ENCODE data around the gene GUCY2C. TPM values are rescaled to one million over a fixed set of nuclear protein-coding genes. Genes with fewer than 3 reads are reported as not detected.
A peak's percentile ranks its signal among the peaks of the same experiment; 100 is the strongest.

Gene GUCY2C
- total RNA-seq, 1 donor from 2014 or later: 0.22 TPM

GRCh38 chr12:14619741-14620501 is 76.5 kb downstream of the GUCY2C start:
- peaks cover 3% of the 10 kb centered on the region for H3K9me3 Mint-ChIP-seq
- ChIA-PET POLR2A (interaction anchor here (0.6 to 1.2 kb wide), 4 partner anchors 9 to 183 kb away, joined by 3 to 4 read pairs (median 4); no protein-coding TSS in a partner anchor), CTCF (interaction anchor here (1.2 to 2.8 kb wide), 7 partner anchors 7 to 434 kb away, joined by 3 to 15 read pairs (median 9); partner anchors contain the start of gene ATF7IP)
- TF ChIP-seq CTCF (IDR thresholded peaks at IDR 0.05): no peak
- H3K36me3 Mint-ChIP-seq (ENCODE audit: low read depth): no peaks in the 10 kb centered on the region
- ATAC-seq (ENCODE audit: low read depth) (peak; percentile 51), DNase-seq (no peak)
- H3K4me1 Mint-ChIP-seq: peaks cover 38% of the 10 kb centered on the region
- intact Hi-C loops (cut with micrococcal nuclease): loop anchor here (1.0 to 10.0 kb wide), 4 partner anchors 45 to 1515 kb away; partner anchors contain the start of gene GSG1
- no peak overlapping the region for H3K4me3 Mint-ChIP-seq
- peak overlapping the region; percentile 9 for H3K27ac Mint-ChIP-seq
- no peaks in the 10 kb centered on the region for H3K27me3 Mint-ChIP-seq

DNA sequence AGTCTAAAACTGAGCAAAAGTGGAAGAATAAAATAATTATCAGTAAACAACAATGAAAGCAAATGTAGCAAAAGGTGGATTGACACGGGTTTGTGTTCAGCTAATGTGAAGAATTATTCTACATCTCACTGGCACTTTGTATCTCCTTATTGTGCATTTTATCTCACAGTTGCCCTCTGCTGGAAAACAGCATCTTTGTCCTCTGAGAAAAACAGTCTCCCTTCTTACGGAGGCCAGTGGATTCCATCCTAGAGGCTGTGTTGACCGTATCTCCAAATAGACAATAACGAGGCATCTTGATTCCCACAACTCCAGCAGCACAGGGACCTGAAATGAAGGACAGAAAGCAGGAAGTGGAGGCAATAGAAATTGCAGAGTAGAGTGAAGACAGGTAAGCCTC is 77.4 kb downstream of the GUCY2C start:
- ATAC-seq (ENCODE audit: low read depth): no peak
- intact Hi-C loops (cut with micrococcal nuclease): loop anchor here (1.0 to 10.0 kb wide), 4 partner anchors 46 to 1514 kb away; partner anchors contain the start of gene GSG1
- Mint-ChIP-seq H3K9me3 (peaks cover 3% of the 10 kb centered on the region), H3K27me3 (no peaks in the 10 kb centered on the region), H3K36me3 (ENCODE audit: low read depth) (no peaks in the 10 kb centered on the region), H3K27ac (peak overlapping the region; percentile 9), H3K4me3 (peak overlapping the region; percentile 19), H3K4me1 (peaks cover 48% of the 10 kb centered on the region)
- no peak for DNase-seq
- TF ChIP-seq CTCF (IDR thresholded peaks at IDR 0.05): no peak
- CTCF ChIA-PET: interaction anchor here (0.9 to 2.8 kb wide), 5 partner anchors 8 to 381 kb away, joined by 3 to 15 read pairs (median 5); no protein-coding TSS in a partner anchor
- POLR2A ChIA-PET: interaction anchor here (1.2 kb wide), 1 partner anchor 9 kb away, joined by 3 read pairs; no protein-coding TSS in a partner anchor

GRCh38 chr12:14614704-14615121 is 81.7 kb downstream of the GUCY2C start:
- peak; percentile 23 for DNase-seq
- CTCF ChIA-PET: interaction anchor here (1.2 kb wide), 1 partner anchor 376 kb away, joined by 4 read pairs; no protein-coding TSS in a partner anchor

DNA sequence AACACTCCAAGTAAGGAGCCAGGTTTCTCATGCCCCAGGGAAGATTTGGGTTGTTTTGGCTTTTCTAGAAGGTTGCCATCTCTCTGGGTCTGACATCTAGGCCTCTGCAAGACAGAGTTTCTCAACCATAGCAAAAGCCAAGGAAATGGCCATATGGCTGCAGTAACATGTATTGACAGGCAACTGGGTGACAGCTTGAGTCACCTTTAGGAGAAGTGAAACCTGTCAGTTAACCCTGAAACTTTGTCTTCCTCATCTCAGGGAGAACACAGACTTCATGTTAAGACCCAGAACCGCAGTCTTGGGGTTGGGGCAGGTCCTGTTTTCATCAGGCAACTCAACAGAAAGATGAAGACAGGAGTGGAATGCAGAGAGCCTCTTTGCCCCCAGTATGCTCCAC is 82.7 kb downstream of the GUCY2C start:
- CTCF ChIA-PET: interaction anchor here (0.9 to 2.1 kb wide), 5 partner anchors 16 to 376 kb away, joined by 3 to 9 read pairs (median 6); partner anchors contain the start of gene ATF7IP
- TF ChIP-seq CTCF (IDR thresholded peaks at IDR 0.05): no peak
- no peaks in the 10 kb centered on the region for H3K27me3 Mint-ChIP-seq
- peaks cover 38% of the 10 kb centered on the region for H3K4me1 Mint-ChIP-seq
- peak overlapping the region; percentile 93 for H3K27ac Mint-ChIP-seq
- DNase-seq (peak; percentile 34), ATAC-seq (ENCODE audit: low read depth) (peak; percentile 86)
- peaks cover 5% of the 10 kb centered on the region for H3K9me3 Mint-ChIP-seq
- peaks cover 8% of the 10 kb centered on the region for H3K36me3 Mint-ChIP-seq (ENCODE audit: low read depth)
- H3K4me3 Mint-ChIP-seq: peak overlapping the region; percentile 60
- POLR2A ChIA-PET: interaction anchor here (0.6 to 2.4 kb wide), 9 partner anchors 8 to 393 kb away, joined by 3 to 16 read pairs (median 4); partner anchors contain the start of gene ATF7IP
- intact Hi-C loops (cut with micrococcal nuclease): loop anchor here (1.0 to 10.0 kb wide), 12 partner anchors 9 to 1509 kb away; partner anchors contain the start of genes ARHGDIB, ATF7IP and GSG1

More at GRCh38 chr12:14614704-14615121, 81.7 kb downstream of the GUCY2C start:
- no peak for TF ChIP-seq CTCF (IDR thresholded peaks at IDR 0.05)
- Mint-ChIP-seq H3K4me1 (peaks cover 48% of the 10 kb centered on the region), H3K27ac (peak overlapping the region; percentile 93), H3K4me3 (peak overlapping the region; percentile 72), H3K36me3 (ENCODE audit: low read depth) (peaks cover 8% of the 10 kb centered on the region), H3K27me3 (no peaks in the 10 kb centered on the region), H3K9me3 (peaks cover 3% of the 10 kb centered on the region)
- intact Hi-C loops (cut with micrococcal nuclease): loop anchor here (1.0 to 10.0 kb wide), 7 partner anchors 16 to 1510 kb away; partner anchors contain the start of genes ARHGDIB and GSG1
- ATAC-seq (ENCODE audit: low read depth): peak; percentile 61
- POLR2A ChIA-PET: interaction anchor here (0.5 to 2.4 kb wide), 7 partner anchors 156 to 385 kb away, joined by 3 to 16 read pairs (median 6); partner anchors contain the start of gene ATF7IP
